ENCODE measurements around the gene DEDD.

DNA sequence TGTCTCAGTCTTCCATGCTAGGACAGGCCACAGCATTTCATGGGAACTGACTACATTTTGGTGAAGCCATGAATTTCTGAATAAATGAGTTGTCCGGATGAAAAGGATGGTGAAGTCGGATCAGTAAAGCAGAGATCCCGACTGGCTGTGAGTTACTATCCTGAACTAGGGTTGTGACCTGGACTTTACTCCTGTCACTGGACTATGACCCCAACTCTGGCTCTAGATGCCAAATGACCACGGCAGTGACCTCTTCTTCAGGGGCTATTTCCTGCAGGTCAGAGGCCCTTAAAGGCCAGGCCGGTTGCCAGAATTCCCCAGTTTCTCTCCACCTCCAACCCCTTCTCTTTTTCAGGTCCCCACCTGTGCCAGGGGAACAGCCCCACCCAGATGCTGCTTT is 41.4 kb downstream of the DEDD start:
- TF ChIP-seq, protein P1, sequence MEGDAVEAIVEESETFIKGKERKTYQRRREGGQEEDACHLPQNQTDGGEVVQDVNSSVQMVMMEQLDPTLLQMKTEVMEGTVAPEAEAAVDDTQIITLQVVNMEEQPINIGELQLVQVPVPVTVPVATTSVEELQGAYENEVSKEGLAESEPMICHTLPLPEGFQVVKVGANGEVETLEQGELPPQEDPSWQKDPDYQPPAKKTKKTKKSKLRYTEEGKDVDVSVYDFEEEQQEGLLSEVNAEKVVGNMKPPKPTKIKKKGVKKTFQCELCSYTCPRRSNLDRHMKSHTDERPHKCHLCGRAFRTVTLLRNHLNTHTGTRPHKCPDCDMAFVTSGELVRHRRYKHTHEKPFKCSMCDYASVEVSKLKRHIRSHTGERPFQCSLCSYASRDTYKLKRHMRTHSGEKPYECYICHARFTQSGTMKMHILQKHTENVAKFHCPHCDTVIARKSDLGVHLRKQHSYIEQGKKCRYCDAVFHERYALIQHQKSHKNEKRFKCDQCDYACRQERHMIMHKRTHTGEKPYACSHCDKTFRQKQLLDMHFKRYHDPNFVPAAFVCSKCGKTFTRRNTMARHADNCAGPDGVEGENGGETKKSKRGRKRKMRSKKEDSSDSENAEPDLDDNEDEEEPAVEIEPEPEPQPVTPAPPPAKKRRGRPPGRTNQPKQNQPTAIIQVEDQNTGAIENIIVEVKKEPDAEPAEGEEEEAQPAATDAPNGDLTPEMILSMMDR (IDR thresholded peaks at IDR 0.05) = no peak
- TF ChIP-seq EP300 (IDR thresholded peaks at IDR 0.05) = no peak
- TF ChIP-seq POLR2A (IDR thresholded peaks at IDR 0.05) = no peak
- TF ChIP-seq POLR2AphosphoS5 (IDR thresholded peaks at IDR 0.05) = no peak
